ENCODE data around the gene FBXL17.

DNA sequence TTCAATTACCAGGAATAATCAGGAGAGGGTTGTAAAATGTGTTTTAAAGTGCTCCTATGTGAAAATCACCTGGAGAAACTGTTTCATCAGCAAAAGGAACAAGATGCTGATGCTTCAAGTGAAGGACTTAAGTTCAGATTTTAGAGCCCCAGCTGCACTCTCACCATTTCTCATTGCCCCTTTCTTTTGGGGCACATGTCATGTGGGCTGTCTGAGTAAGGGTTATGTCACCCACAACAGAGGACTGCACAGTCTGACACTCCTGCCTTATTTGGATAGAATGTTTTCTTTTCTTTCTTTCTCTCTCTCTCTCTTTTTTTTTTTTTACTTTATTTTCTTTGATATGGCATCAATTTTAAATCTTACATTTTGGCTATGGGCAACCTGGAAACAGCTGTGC, 507.1 kb downstream of the FBXL17 start:
- TF ChIP-seq, protein P1, sequence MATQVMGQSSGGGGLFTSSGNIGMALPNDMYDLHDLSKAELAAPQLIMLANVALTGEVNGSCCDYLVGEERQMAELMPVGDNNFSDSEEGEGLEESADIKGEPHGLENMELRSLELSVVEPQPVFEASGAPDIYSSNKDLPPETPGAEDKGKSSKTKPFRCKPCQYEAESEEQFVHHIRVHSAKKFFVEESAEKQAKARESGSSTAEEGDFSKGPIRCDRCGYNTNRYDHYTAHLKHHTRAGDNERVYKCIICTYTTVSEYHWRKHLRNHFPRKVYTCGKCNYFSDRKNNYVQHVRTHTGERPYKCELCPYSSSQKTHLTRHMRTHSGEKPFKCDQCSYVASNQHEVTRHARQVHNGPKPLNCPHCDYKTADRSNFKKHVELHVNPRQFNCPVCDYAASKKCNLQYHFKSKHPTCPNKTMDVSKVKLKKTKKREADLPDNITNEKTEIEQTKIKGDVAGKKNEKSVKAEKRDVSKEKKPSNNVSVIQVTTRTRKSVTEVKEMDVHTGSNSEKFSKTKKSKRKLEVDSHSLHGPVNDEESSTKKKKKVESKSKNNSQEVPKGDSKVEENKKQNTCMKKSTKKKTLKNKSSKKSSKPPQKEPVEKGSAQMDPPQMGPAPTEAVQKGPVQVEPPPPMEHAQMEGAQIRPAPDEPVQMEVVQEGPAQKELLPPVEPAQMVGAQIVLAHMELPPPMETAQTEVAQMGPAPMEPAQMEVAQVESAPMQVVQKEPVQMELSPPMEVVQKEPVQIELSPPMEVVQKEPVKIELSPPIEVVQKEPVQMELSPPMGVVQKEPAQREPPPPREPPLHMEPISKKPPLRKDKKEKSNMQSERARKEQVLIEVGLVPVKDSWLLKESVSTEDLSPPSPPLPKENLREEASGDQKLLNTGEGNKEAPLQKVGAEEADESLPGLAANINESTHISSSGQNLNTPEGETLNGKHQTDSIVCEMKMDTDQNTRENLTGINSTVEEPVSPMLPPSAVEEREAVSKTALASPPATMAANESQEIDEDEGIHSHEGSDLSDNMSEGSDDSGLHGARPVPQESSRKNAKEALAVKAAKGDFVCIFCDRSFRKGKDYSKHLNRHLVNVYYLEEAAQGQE (IDR thresholded peaks at IDR 0.05; ENCODE audit: insufficient read depth in 1 of 2, low read depth in 2 of 2, low read length in 2 of 2): no peak
- TF ChIP-seq FOXP2 (optimal IDR thresholded peaks at IDR 0.05; ENCODE audit: borderline replicate concordance, extremely low read depth, extremely low read length, insufficient read depth): no peak
